GM19452 (cell line): ENCODE data around the gene CEACAM5.
"Not testable (repeated sequence)": the region's sequence is repeated elsewhere in the genome, so short reads cannot be mapped to it uniquely, and the experiment has no call there.

Experiments
- ATAC-seq: cut with Tn5 transposase; IDR thresholded peaks from one replicate; pipeline ENCODE4 v1.9.1; 2021; ENCODE audit not compliant: unreplicated experiment

CEACAM5 gene

DNA sequence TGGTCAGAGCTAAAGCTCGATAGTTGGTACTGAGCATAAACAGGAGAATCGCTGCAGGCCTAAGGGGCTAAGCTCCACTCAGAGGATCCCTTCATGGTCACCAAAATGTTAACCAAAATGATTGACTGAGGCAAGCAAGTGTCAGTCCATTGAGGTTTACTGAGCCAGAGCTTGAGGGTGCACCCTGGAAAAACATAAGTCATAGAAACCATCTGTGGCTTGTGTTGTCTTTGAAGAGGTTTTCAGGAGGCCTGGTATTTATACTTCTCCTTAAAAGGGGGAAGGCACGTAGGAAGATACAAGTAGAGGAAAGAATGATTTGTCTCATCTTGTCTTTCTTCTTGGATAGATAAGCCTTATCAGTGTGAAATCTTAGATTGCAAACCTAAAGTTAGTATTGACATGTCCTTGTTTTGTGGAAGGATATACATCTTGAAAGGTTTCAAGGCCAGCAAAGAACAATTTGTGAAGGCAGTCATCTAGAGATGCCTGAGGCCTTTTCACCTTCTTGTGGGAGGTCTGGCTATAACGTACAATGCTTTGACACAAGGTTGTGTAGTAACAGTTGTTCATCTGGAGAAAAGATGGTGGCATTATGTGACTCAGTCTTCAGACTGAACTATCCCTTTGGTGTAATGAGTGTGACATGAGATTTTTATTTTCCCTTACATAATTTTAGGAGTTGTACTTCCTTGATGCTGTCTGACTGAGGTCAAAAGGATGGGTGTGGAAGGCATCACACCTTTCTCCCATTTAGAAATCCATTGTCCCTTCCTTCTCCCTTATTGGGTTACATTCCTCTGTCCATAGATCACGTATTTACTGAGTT is 32.2 kb downstream of the CEACAM5 start:
- ATAC-seq: no peak

DNA sequence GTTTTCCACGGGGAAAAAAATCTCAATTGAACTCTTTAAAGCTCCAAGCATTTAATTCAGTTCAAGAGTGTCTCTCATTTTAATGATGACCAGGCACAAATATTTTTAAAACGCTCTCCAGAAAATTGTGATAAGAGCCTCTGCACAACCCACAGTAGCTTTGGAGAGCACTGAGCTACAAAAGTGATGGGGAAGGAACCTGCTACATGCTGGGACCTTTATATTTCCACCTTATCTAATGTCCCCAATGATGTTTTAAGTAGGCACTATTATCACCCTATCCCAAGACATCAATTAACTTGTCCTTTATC is 32.8 kb downstream of the CEACAM5 start:
- ATAC-seq: no peak

DNA sequence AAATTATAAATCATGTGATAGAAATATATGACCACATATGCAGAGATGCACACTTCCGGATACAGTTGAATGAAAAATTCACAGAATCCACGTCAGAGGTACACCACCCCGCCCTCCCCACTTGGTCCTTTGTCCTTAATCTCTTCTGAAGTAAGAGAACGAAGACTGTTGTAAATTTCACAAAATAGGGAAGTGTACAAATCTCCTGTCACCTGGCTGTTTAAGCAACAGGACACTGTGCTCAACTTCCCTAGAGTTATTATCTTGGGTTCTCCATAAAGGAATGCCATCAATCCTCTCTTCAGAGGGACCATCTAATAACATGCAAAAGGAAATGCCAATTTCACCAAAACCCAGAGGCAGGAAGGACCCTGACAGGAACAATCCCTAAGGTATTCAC is 36.4 kb downstream of the CEACAM5 start:
- no peak for ATAC-seq

DNA sequence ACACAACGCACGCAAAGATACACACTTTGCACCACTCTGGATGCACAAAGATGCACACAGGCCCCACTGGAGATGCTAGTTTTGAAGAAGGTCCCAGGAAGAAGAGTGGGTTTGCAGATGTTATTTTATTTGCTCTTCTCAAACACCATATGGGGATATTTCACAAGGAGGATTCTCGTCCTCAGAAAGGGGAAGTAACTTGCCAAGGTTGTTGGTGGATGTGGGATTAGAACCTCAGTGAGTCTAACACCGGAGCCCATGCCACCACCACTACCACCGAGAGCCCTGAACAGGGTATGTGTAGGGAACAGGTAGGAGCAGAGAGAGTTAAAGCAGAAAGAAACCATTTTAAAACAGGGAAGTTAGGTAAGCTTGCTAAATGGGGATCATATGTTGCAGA is 37.3 kb downstream of the CEACAM5 start:
- no peak for ATAC-seq

DNA sequence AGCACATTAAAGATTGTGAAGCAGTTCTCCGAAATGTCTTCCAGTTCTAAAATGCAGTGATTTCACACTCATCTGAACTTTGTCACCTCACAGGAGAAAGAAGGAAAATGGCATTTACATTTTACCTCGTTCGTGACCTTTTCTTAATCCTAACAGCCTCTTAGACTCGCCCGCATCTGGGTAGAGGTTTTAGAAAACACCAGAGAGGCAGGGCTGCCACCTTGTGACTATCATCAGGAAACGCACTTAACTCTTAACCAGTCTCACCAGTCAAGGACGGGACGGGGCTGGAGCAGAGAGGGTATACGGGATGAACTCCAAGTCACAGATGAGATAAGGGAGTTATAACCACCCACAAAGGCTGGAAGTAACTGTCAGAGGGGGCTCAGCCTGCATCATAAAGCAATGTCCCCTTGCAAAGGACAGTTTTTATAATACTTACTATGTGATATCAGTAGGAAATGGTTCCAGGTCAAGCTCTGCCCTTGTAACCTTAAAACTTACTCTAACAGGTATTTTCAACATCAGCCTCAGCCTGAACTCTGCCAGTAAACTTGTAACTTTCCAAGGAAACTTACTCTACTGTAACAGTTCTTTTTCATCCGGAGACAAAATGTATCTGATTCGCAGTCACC is 38.3 kb downstream of the CEACAM5 start:
- no peak for ATAC-seq

DNA sequence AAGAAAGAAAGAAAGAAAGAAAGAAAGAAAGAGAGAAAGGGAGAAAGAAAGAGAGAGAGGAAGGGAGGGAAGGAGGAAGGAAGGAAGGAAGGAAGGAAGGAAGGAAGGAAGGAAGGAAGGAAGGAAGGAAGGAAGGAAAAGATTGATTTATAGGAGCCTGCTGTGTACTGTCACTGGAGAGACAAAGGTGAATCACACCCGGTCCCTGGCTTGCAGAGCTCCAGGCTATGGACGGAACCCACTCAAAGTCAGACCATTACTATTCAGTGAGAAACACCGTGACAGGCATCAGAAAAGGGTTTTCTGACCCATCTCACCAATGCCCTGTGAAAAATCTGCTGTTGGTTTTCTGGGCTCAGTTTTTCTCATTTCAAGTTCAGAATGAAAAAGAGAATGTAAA is 39.6 kb downstream of the CEACAM5 start:
- no peak for ATAC-seq

DNA sequence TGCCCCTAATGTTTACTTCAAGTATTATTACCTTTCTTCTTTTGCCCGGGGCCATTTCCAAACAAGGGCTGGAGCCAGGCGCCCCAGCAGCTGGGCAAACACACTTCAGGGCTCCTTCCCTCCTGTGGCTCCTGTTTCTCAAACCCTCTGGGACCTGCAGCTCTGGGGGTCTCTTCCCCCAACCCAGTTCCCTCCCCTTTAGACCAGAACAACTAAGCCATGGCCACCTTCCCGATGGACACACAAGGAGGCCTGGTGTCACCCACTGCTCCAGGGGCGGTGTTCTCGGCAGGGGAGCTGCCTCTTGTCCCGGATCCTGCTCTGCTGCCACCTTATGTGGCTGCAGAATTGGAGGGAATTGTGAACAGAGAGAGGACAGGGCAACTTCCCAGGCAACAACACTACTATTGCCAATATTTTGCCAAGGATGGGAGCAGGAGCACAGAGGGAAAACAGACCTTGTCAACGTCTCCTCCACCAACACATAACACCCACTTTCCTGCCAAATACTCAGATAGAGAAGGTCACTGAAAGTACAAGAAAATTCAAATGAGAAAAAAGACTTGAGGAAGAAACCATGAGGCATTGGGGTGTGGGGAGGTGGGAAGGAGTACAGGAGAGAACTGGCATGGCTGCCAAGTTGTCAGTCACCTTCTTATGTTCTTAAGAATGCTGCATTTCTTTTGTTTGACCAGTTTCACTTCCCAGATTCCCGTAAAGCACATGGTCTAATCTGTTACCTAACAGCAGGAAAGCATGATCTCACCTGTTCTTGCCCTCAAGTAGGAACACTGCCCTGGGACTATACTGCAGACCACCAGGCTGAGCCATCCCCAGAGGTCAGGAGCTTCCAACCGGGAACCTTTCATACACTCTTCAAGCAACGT is 42.1 kb downstream of the CEACAM5 start:
- not testable (repeated sequence) for ATAC-seq

DNA sequence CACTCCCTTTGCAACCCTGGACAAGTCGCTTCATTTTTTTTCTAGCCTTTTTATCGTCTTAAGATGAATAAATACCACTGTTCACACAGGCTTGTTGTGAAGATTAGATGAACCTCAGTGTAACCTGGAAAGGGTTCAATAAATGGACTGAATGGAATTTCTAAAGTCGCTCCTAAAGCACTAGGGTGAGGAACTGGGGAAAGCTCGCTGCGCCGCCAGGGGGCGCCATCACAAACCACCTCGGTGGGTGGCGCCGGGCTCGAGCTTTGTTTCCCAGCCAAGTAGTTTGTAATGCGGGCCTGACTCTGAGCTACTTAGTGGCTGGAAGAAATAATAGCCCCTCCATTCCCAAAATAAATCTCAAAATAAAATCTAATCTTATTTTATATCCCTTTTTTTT is 44.7 kb downstream of the CEACAM5 start:
- no peak for ATAC-seq

DNA sequence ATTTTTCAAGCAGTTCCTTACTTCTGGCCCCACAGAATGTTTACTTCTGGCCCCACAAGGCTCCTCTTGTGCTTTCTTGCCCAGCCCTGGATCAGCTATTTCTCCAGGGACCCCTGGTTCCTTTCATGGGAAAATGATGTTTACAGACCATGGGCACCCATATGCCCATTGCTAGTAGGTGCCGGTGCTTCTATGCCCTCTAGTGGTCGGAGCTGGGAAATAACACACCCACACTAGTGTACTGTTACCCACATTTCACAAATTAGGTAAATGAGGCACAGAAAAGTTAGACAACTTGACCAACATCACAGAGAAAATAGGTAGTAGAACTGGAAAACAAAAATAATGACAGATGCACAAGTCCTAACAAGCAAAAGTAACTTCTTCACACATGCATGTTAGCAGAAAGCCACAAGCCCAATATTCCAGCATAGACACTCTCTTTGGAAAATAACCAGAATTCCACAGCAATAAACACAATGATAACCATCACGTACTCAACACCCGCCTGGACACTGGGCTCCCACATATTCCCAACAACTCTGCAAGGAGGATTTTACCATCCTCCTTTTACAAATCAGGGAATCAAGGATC is 45.6 kb downstream of the CEACAM5 start:
- no peak for ATAC-seq

DNA sequence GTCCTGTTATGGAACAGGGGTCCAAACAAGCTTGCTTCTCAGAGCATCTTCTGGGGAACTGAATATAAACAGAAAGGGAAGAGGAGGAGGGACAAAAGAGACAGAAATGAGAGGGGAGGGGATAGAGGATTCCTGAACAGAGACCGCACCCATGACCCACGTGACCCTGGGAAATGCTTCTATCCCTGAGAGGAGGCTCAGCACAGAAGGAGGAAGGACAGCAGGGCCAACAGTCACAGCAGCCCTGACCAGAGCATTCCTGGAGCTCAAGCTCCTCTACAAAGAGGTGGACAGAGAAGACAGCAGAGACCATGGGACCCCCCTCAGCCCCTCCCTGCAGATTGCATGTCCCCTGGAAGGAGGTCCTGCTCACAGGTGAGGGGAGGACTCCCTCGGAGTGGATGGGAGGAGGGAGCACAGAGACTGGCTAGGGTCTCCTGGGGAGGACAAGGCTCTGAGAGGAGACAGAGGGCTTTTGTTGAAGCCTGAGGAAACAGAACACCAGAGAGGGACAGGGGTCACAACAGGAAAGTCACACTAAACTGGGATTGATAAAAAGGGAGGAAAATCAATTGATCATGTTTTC is 47.0 kb downstream of the CEACAM5 start, which contains the start of gene CEACAM6:
Gene CEACAM6, plus strand, starts transcription at position 203 of the 586 bp plus-strand sequence. Its CDS starts 109 bp downstream, at position 312.
- ATAC-seq: no peak

DNA sequence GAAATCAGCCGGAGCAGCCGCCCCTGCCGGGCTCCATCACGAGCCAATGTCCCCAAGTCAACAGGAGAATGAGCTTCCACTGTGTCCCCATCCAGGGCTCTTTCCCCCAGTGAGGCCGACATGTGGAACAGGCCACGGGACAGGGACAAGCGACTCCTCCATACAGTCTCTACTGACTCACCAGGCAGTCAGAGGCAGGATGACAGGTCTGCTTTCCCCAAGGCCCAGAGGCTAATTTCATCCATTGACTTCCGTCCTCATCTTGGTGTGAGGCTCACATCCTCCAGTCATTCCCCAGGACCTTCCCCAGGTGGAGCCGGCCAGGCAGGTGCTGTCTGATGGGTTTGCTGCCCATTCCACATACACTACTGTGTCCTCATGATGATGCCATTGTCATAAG is 50.4 kb downstream of the CEACAM5 start:
- ATAC-seq: no peak

DNA sequence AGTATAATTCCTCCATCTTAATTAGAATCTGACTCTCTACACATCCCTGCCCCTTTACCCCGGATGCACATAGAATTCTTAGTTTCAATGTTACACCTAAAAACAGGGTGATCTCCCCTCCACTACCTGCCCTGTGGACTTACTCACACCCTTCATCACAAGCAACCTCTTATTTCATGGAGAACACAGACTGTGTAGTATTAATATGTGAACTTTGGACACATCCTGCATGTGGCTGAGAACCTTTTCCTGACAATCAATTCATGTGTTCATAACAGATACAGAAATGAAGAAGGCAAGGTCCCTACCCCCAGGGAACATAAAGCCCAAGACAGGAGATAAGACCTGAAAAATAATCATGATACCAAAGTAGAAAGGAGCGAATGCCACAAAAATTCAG is 58.7 kb downstream of the CEACAM5 start:
- no peak for ATAC-seq

DNA sequence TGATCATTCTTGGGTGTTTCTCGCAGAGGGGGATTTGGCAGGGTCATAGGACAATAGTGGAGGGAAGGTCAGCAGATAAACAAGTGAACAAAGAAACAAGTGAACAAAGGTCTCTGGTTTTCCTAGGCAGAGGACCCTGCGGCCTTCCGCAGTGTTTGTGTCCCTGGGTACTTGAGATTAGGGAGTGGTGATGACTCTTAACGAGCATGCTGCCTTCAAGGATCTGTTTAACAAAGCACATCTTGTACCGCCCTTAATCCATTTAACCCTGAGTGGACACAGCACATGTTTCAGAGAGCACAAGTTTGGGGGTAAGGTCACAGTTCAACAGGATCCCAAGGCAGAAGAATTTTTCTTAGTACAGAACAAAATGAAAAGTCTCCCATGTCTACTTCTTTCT is 59.7 kb downstream of the CEACAM5 start:
- ATAC-seq: not testable (repeated sequence)

DNA sequence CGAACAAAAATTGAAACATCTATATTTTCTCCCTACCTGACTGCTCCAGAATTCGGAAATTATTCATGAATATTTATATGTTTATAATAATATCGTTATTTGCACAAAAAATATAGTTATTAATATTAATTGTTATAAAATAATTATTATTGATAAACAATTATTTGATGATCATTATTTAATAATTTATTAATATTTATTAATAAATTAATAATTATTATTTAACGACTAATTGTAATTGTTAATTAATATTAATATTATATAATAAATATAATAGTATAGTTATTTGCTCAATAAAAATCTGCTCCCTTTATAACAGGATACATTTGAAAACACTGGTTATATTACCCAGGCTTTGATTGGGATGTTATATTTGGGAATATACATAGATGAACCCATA is 61.2 kb downstream of the CEACAM5 start:
- ATAC-seq: no peak

DNA sequence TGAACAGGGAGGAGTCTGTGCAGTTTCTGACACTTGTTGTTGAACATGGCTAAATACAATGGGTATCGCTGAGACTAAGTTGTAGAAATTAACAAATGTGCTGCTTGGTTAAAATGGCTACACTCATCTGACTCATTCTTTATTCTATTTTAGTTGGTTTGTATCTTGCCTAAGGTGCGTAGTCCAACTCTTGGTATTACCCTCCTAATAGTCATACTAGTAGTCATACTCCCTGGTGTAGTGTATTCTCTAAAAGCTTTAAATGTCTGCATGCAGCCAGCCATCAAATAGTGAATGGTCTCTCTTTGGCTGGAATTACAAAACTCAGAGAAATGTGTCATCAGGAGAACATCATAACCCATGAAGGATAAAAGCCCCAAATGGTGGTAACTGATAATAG is 63.0 kb downstream of the CEACAM5 start:
- no peak for ATAC-seq

DNA sequence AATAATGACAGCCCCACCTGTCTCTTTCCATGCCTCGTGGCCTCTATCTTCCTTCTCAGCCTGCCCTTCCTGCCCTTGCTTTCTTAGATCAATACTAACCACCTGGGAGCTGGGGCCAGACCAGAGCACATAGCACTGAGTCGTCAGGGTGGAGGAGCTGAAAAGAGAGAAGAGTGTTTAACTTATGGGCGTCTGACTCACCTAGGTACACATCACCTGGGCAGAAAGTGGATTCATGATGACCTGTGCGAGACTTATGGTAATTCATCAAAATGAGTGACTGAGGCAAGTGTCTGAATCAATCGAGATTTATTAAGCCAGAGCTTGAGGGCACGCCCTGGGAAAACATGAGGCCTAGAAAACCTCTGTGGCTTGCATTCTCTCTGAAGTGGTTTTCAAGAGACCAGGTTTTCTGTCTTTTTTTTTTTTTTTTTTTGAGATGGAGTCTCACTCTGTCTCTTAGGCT is 66.1 kb downstream of the CEACAM5 start:
- ATAC-seq: no peak

DNA sequence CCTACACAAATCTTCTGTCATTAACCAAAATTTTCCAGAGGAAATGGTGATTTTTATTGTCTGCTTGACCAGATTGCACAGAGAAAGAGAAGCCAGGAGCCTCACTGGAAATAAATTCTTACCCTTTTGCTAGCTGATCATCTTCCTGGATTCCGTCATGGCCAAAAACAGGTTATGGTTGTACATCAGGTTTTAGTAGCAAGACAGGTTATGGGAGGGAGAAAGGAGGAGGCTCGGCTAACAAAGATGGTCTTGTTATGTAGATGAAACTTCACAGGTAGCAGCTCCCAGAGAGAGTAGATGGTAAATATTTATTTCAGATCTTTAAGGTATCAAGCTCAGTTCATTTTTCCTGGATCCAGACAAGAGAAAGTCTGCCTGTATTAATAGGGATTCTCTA is 68.3 kb downstream of the CEACAM5 start:
- no peak for ATAC-seq
